Tibial artery (tissue), 4 donors: ENCODE data around the gene GGT6.

Experiments used
- DNase-seq, 2 donors: peaks; one replicate each; pipeline ENCODE4 v3.0.0-alpha.2; 2019
- H3K27ac ChIP-seq, 2 donors: fragments of 200-600 bp; sonication (generic) in 1 of 2; 1 replicate in 1 of 2; 2 replicates in 1 of 2; pipeline ENCODE4 v1.5.1; 2018 to 2019; ENCODE audit warnings: mild to moderate bottlenecking in 1 of 2
- H3K27me3 ChIP-seq, 2 donors: fragments of 200-600 bp; sonication (generic) in 1 of 2; one replicate each; pipeline versions ENCODE4 v1.5.1 to v1.6.0; 2016 to 2019
- H3K36me3 ChIP-seq, 3 donors: fragments of 200-600 bp; sonication (generic) in 2 of 3; one replicate each; pipeline ENCODE4 v1.5.1; 2016 to 2019; ENCODE audit warnings: mild to moderate bottlenecking in 2 of 3
- H3K4me1 ChIP-seq, 4 donors: fragments of 200-600 bp; sonication (generic) in 2 of 4; 1 replicate in 3 of 4; 2 replicates in 1 of 4; pipeline ENCODE4 v1.5.1; 2016 to 2019
- H3K4me3 ChIP-seq, 2 donors: fragments of 200-600 bp; sonication (generic) in 1 of 2; 1 replicate in 1 of 2; 2 replicates in 1 of 2; pipeline ENCODE4 v1.5.1; 2018 to 2019; ENCODE audit warnings: mild to moderate bottlenecking in 2 of 2
- H3K9me3 ChIP-seq, 3 donors: fragments of 200-600 bp; sonication (generic) in 1 of 3; one replicate each; pipeline ENCODE4 v1.5.1; 2016 to 2019
- CTCF ChIP-seq, 2 experiments: fragments of 200-600 bp in 1 of 2; fragments of 450-650 bp in 1 of 2; IDR thresholded peaks; one replicate each; pipeline ENCODE4 v1.5.1; 2017 to 2019; ENCODE audit warnings: antibody characterized with exemption in 2 of 2, mild to moderate bottlenecking in 1 of 2, moderate library complexity in 1 of 2
- intact Hi-C: fragments of 100-400 bp; cut with DNase I; formaldehyde crosslinking; loops from one replicate; pipeline ENCODE4 v1.15.0; 2023; ENCODE audit warnings: low total_unique reads

Gene GGT6

GRCh38 chr17:4508207-4508606, 52.2 kb downstream of the GGT6 start:
- TF ChIP-seq CTCF (IDR thresholded peaks at IDR 0.05): no peak
- intact Hi-C loops: no loop called here
- DNase-seq: no peak
- Histone ChIP-seq H3K4me1 (peaks cover 0 to 57% (median 31%) of the 10 kb centered on the region in 4 donors), H3K36me3 (no peaks in the 10 kb centered on the region), H3K9me3 (no peaks in the 10 kb centered on the region), H3K27me3 (peaks cover 0 to 3% of the 10 kb centered on the region in 2 donors), H3K4me3 (no peak overlapping the region), H3K27ac (peak overlapping the region; percentile 74 to 75)

GRCh38 chr17:4507361-4508111, 52.8 kb downstream of the GGT6 start:
- H3K27me3 ChIP-seq: peaks cover 0 to 10% of the 10 kb centered on the region in 2 donors
- H3K4me3 ChIP-seq: no peak overlapping the region
- intact Hi-C loops: no loop called here
- H3K9me3 ChIP-seq: no peaks in the 10 kb centered on the region
- TF ChIP-seq CTCF (IDR thresholded peaks at IDR 0.05): no peak
- DNase-seq: no peak
- H3K36me3 ChIP-seq: no peaks in the 10 kb centered on the region
- no peak overlapping the region for H3K27ac ChIP-seq
- H3K4me1 ChIP-seq: peaks cover 0 to 54% (median 31%) of the 10 kb centered on the region in 4 donors
